T-cell (primary cell): ENCODE measurements around the gene WDR41. TPM values are rescaled to one million over a fixed set of nuclear protein-coding genes. Genes with fewer than 3 reads are reported as not detected.
"Not testable (repeated sequence)": the region's sequence is repeated elsewhere in the genome, so short reads cannot be mapped to it uniquely, and the experiment has no call there.

Source experiments
- ATAC-seq, 4 experiments: fragments of 200-7000 bp in 3 of 4; fragments of 150-1000 bp in 1 of 4; cut with Tn5 transposase; replicated peaks in 1 of 4; 1 replicate in 3 of 4; 2 replicates in 1 of 4; pipeline ENCODE4 v1.10.0; 2021; ENCODE audit warnings: moderate library complexity in 3 of 4, mild to moderate bottlenecking in 2 of 4, moderate number of reproducible peaks in 1 of 4
- CTCF ChIA-PET, 2 donors: fragments of 300-600 bp; sonication (Branson Sonifier 250); formaldehyde crosslinking; loops; one replicate each; lab custom pipeline; 2022; ENCODE audit warnings: antibody characterized with exemption in 2 of 2; lab: Charles Lee
- POLR2A ChIA-PET, 2 donors: fragments of 300-600 bp; sonication (Branson Sonifier 250); formaldehyde crosslinking; loops; one replicate each; lab custom pipeline; 2022; ENCODE audit warnings: antibody characterized with exemption in 2 of 2; lab: Charles Lee
- DNase-seq, 35 experiments: peaks; one replicate each; pipeline versions ENCODE4 v3.0.0 to v3.0.0-alpha.2; 2013 to 2023
- H3K27ac ChIP-seq: one replicate; pipeline ENCODE4 v1.5.1; 2013; ENCODE audit warnings: low read length
- H3K27me3 ChIP-seq, 2 experiments: replicated peaks in 1 of 2; 1 replicate in 1 of 2; 2 replicates in 1 of 2; pipeline versions ENCODE4 v1.6.1 to v1.7.0; 2013; ENCODE audit warnings: low read length in 1 of 2, mixed read lengths in 1 of 2; ENCODE audit not compliant: control insufficient read depth in 2 of 2, insufficient read depth in 2 of 2; ENCODE audit errors: extremely low read depth in 1 of 2
- H3K36me3 ChIP-seq, 2 donors: 1 replicate in 1 of 2; 2 replicates in 1 of 2; pipeline versions ENCODE4 v1.6.1 to v1.7.0; 2013; ENCODE audit warnings: low read length in 1 of 2; ENCODE audit not compliant: control insufficient read depth in 2 of 2, insufficient read depth in 1 of 2; ENCODE audit errors: extremely low read depth in 1 of 2
- H3K4me1 ChIP-seq, 2 experiments: 1 replicate in 1 of 2; 2 replicates in 1 of 2; pipeline versions ENCODE4 v1.6.1 to v1.7.0; 2013; ENCODE audit warnings: low read length in 2 of 2, mixed read lengths in 1 of 2; ENCODE audit not compliant: insufficient read depth in 2 of 2, control insufficient read depth in 1 of 2; ENCODE audit errors: extremely low read depth in 1 of 2
- H3K4me3 ChIP-seq, 2 donors: 1 replicate in 1 of 2; 2 replicates in 1 of 2; pipeline versions ENCODE4 v1.5.1 to v1.7.0; 2013; ENCODE audit warnings: mild to moderate bottlenecking in 2 of 2, low read length in 1 of 2, moderate library complexity in 1 of 2; ENCODE audit not compliant: control insufficient read depth in 1 of 2; ENCODE audit errors: extremely low read depth in 1 of 2
- H3K9me3 ChIP-seq: 2 replicates; pipeline ENCODE4 v1.7.0; 2013
- H3K27ac Mint-ChIP-seq, 2 donors: one replicate each; pipeline ENCODE4 v1.8.0; 2020 to 2021; ENCODE audit warnings: mild to moderate bottlenecking in 2 of 2, mixed read lengths in 2 of 2
- H3K27me3 Mint-ChIP-seq, 2 donors: one replicate each; pipeline ENCODE4 v1.8.0; 2021 to 2022; ENCODE audit warnings: mixed read lengths in 2 of 2
- H3K36me3 Mint-ChIP-seq: one replicate; pipeline ENCODE4 v1.8.0; 2021; ENCODE audit warnings: mixed read lengths
- H3K4me1 Mint-ChIP-seq, 3 donors: one replicate each; pipeline ENCODE4 v1.8.0; 2020 to 2022; ENCODE audit warnings: mixed read lengths in 3 of 3, mild to moderate bottlenecking in 1 of 3
- H3K4me3 Mint-ChIP-seq, 3 donors: one replicate each; pipeline ENCODE4 v1.8.0; 2020 to 2022; ENCODE audit warnings: mild to moderate bottlenecking in 3 of 3, mixed read lengths in 3 of 3, moderate library complexity in 3 of 3
- H3K9me3 Mint-ChIP-seq, 3 donors: one replicate each; pipeline ENCODE4 v1.8.0; 2020 to 2022; ENCODE audit warnings: mixed read lengths in 3 of 3
- WGBS: methylation state at CpG from one replicate; pipeline ENCODE4 v1.1.5; 2013; ENCODE audit warnings: missing lambda C conversion rate; ENCODE audit not compliant: insufficient coverage; 5-methylcytosine and 5-hydroxymethylcytosine counted together
- total RNA-seq, 35 experiments: library from RNA in 6 of 35; stranded (reverse) in 6 of 35; fragments of 120-200 nt in 1 of 35; gene quantifications; one replicate each; pipeline versions ENCODE4 v1.2.1 to v1.2.4 and lab custom pipeline; 2013 to 2026

WDR41 gene
- total RNA-seq, 5 donors from 2014 or later (not counting 1 experiment from before 2014, with no cell fraction given): 8.3 to 13.5 (median 11.7) TPM

GRCh38 chr5:77486344-77486962, 5.7 kb downstream of the WDR41 start:
- H3K36me3 ChIP-seq: no peaks in the 10 kb centered on the region
- 93% methylated on average over 3 of the region's 4 CpGs for WGBS
- H3K4me1 ChIP-seq: peaks cover 3 to 6% of the 10 kb centered on the region in 2 experiments
- ChIA-PET CTCF (interaction anchor here in 1 of 2 donors (0.5 kb wide), 1 partner anchor 344 kb away, joined by 3 read pairs; no protein-coding TSS in a partner anchor), POLR2A (no interaction called here)
- no peak overlapping the region for H3K27ac Mint-ChIP-seq
- H3K9me3 ChIP-seq: no peaks in the 10 kb centered on the region
- H3K27me3 ChIP-seq: no peaks in the 10 kb centered on the region
- H3K4me3 ChIP-seq: no peak overlapping the region
- H3K9me3 Mint-ChIP-seq: no peaks in the 10 kb centered on the region
- no peak overlapping the region for H3K4me3 Mint-ChIP-seq
- DNase-seq (no peak), ATAC-seq (no peak)
- H3K4me1 Mint-ChIP-seq: peaks cover 11 to 12% (median 11%) of the 10 kb centered on the region in 3 donors
- no peaks in the 10 kb centered on the region for H3K27me3 Mint-ChIP-seq
- H3K36me3 Mint-ChIP-seq: peaks cover 34% of the 10 kb centered on the region
- no peak overlapping the region for H3K27ac ChIP-seq

- Mint-ChIP-seq H3K9me3 (no peaks in the 10 kb centered on the region), H3K27me3 (no peaks in the 10 kb centered on the region), H3K4me3 (no peak overlapping the region), H3K36me3 (peaks cover 34% of the 10 kb centered on the region), H3K27ac (no peak overlapping the region), H3K4me1 (no peaks in the 10 kb centered on the region)
- no CpG with 5 or more reads among the region's 2 CpGs for WGBS
- ATAC-seq (no peak), DNase-seq (no peak)
- no peaks in the 10 kb centered on the region for H3K9me3 ChIP-seq
- H3K27ac ChIP-seq: no peak overlapping the region
- H3K27me3 ChIP-seq: no peaks in the 10 kb centered on the region
- no peak overlapping the region for H3K4me3 ChIP-seq
- CTCF ChIA-PET: interaction anchor here in 1 of 2 donors (0.9 to 1.1 kb wide), 2 partner anchors 8 to 23 kb away, joined by 3 read pairs; partner anchors contain the start of gene WDR41
- POLR2A ChIA-PET: no interaction called here
- H3K4me1 ChIP-seq: no peaks in the 10 kb centered on the region
- no peaks in the 10 kb centered on the region for H3K36me3 ChIP-seq
Observed at GRCh38 chr5:77483682-77484081, 8.4 kb downstream of the WDR41 start.

GRCh38 chr5:77475041-77475440, 17.1 kb downstream of the WDR41 start:
- H3K4me1 Mint-ChIP-seq, H3K36me3 ChIP-seq, H3K4me3 Mint-ChIP-seq, DNase-seq, CTCF ChIA-PET, H3K4me1 ChIP-seq, H3K27ac Mint-ChIP-seq, H3K27ac ChIP-seq, H3K9me3 ChIP-seq, H3K27me3 Mint-ChIP-seq, ATAC-seq, POLR2A ChIA-PET, H3K27me3 ChIP-seq, H3K4me3 ChIP-seq: not testable (repeated sequence)
- WGBS: 100% methylated on average over 5 of the region's 11 CpGs
- H3K9me3 Mint-ChIP-seq: peaks cover 2 to 16% (median 6%) of the 10 kb centered on the region in 3 donors
- peaks cover 52% of the 10 kb centered on the region for H3K36me3 Mint-ChIP-seq

GRCh38 chr5:77468875-77469274, 23.2 kb downstream of the WDR41 start:
- DNase-seq, H3K36me3 ChIP-seq, H3K27ac ChIP-seq, H3K27ac Mint-ChIP-seq, H3K27me3 ChIP-seq, H3K4me1 ChIP-seq, CTCF ChIA-PET, H3K4me3 ChIP-seq, H3K9me3 ChIP-seq, ATAC-seq, POLR2A ChIA-PET, H3K27me3 Mint-ChIP-seq, H3K4me1 Mint-ChIP-seq, H3K4me3 Mint-ChIP-seq: not testable (repeated sequence)
- Mint-ChIP-seq H3K36me3 (peaks cover 47% of the 10 kb centered on the region), H3K9me3 (peaks cover 6 to 25% (median 7%) of the 10 kb centered on the region in 3 donors)
- WGBS: no CpG with 5 or more reads among the region's 3 CpGs

- Mint-ChIP-seq H3K27ac (no peak overlapping the region), H3K4me1 (peaks cover 0 to 5% (median 0%) of the 10 kb centered on the region in 3 donors), H3K9me3 (peaks cover 0 to 2% (median 0%) of the 10 kb centered on the region in 3 donors), H3K36me3 (peaks cover 24% of the 10 kb centered on the region), H3K4me3 (no peak overlapping the region), H3K27me3 (no peaks in the 10 kb centered on the region)
- ChIA-PET CTCF (no interaction called here), POLR2A (no interaction called here)
- Histone ChIP-seq H3K9me3 (no peaks in the 10 kb centered on the region), H3K4me1 (no peaks in the 10 kb centered on the region), H3K36me3 (no peaks in the 10 kb centered on the region), H3K27me3 (no peaks in the 10 kb centered on the region), H3K4me3 (no peak overlapping the region), H3K27ac (no peak overlapping the region)
- no peak for DNase-seq
- no peak for ATAC-seq
- no CpG with 5 or more reads among the region's 1 CpG for WGBS
Observed at GRCh38 chr5:77463905-77464304, 28.2 kb downstream of the WDR41 start.

DNA sequence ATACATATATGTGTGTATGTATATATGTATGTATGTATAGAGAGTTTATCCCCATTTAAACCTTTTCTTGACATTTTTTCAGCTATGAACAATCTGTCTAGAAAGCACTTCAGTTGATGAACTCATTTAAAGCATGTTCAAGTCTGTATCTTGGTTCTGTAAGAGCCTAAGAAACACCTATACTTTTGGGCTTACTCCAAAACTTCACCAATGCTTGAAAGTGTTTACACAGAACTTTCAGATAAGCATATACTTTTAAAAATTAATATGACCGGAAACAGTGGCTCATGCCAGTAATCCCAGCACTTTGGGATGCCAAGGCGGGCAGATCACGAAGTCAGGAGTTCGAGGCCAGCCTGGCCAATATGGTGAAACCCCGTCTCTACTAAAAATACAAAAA, 30.8 kb downstream of the WDR41 start:
- CTCF ChIA-PET: no interaction called here

More for the DNA sequence above, 30.8 kb downstream of the WDR41 start:
- WGBS: no CpG with 5 or more reads among the region's 5 CpGs
- Mint-ChIP-seq H3K36me3 (peaks cover 22% of the 10 kb centered on the region), H3K27me3 (no peaks in the 10 kb centered on the region), H3K27ac (no peak overlapping the region), H3K9me3 (no peaks in the 10 kb centered on the region), H3K4me3 (no peak overlapping the region), H3K4me1 (peaks cover 0 to 5% (median 0%) of the 10 kb centered on the region in 3 donors)
- DNase-seq (no peak), ATAC-seq (no peak)
- Histone ChIP-seq H3K9me3 (no peaks in the 10 kb centered on the region), H3K4me1 (no peaks in the 10 kb centered on the region), H3K4me3 (no peak overlapping the region), H3K27ac (no peak overlapping the region), H3K27me3 (no peaks in the 10 kb centered on the region), H3K36me3 (no peaks in the 10 kb centered on the region)
- POLR2A ChIA-PET: no interaction called here
